NCI-H128 (cell line): ENCODE measurements around the gene TRAPPC10.

Source experiments
- DNase-seq: peaks from one replicate; lab custom pipeline; 2025; ENCODE audit not compliant: unreplicated experiment; lab: John Stamatoyannopoulos, UW

The TRAPPC10 gene

DNA sequence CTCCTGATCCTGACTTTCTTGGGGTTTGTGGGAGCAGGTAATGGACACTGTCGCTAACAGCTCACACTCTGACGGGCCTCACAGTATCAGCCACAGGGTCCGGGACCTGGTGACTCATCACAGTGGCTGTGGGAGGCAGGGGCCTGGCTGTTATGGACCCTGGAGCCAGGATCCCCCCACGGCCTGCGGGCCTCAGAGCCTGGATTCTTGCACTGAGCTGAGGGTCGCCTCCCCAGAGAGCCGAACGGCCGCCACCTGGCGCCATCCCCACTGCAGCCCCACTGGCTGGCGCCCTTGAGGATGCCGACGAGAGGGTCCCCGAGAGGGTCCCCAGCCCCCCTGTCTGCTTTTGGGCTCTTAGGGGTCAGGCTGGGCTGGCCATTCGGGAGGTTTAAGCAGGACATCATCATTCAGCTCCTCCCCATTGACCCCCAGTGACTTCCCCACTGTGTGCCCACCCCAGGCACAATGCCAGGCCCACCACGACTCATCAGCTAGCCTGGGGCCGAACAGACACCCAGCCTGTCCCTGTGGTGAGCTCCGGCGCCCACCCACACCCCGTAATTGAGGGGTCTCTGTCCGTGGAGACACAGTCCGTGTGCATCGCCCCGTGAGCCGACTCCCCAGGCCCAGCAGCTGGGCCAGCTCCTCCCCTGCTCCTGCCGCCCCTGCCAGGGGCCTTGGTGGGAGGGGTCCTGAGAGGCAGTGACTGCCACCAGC is 30.8 kb upstream of the TRAPPC10 start:
- DNase-seq: no peak

- DNase-seq: no peak
Measured at GRCh38 chr21:43981871-43982210, 30.3 kb upstream of the TRAPPC10 start.

DNA sequence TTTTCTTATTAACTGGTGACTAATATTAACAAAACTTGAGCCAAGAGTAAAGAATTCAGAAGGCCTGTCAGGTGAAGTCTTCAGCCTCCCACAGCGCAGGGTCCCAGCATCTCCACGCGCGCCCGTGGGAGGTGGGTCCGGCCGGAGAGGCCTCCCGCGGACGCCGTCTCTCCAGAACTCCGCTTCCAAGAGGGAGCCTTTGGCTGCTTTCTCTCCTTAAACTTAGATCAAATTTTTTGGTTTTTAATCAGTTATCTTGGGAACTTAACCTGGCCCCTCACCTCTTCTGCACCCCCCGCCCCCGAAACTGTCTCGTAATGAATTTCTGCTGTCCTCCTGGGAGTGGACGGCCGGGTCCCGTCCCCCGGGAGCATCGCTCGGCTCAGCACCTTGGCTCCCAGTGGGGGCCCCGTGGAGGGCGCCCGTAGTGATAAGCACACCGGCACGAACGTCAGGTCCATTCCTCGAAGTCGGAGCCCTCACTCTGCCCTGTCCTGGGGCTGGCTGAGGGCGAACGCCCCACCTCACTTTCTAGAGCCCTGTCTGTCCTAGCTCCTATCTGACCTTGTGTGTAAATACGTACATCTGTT is 29.5 kb upstream of the TRAPPC10 start:
- no peak for DNase-seq

GRCh38 chr21:43983390-43983789 is 28.7 kb upstream of the TRAPPC10 start:
- DNase-seq: no peak

- no peak for DNase-seq
Measured at GRCh38 chr21:43983860-43984420, 28.2 kb upstream of the TRAPPC10 start.

DNA sequence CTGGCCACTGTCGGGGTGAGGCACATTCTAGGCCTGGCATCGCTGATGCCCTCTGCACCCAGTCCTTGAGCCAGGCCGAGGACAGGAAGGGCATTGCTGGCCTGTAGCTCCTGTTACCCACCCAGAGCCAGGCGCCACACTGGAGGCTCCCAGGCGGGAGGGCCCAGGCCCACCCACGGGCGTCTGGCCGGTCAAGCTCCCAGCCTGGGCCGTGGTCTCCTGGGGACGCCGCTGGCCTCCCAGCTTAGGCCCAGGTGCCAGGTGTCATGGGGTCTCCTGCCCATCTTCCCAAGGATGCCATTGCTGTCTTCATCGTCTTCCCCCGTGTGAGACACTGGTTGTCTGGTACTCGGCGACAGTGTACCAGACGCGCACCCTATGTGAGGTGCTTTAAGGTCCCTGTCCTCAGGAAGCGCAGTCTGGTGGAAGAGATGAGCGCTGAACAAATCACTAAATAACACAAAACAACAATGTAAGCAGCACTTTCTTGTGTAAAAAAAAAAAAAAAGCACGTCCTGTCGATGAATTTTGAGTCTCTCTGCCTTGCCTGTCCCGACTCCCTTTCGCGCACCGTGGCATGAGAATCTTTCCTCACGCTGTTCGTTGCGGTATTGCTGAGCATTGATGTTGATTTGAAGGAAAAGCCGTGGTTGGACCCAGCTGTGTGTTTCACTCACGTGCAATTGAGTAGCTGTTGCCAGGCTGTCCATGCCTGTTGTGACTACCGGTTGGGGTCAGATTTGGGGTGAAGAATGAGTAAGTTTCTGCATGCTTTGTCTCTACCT is 27.0 kb upstream of the TRAPPC10 start:
- no peak for DNase-seq

- no peak for DNase-seq
Measured at GRCh38 chr21:43985690-43986251, 26.3 kb upstream of the TRAPPC10 start.

DNA sequence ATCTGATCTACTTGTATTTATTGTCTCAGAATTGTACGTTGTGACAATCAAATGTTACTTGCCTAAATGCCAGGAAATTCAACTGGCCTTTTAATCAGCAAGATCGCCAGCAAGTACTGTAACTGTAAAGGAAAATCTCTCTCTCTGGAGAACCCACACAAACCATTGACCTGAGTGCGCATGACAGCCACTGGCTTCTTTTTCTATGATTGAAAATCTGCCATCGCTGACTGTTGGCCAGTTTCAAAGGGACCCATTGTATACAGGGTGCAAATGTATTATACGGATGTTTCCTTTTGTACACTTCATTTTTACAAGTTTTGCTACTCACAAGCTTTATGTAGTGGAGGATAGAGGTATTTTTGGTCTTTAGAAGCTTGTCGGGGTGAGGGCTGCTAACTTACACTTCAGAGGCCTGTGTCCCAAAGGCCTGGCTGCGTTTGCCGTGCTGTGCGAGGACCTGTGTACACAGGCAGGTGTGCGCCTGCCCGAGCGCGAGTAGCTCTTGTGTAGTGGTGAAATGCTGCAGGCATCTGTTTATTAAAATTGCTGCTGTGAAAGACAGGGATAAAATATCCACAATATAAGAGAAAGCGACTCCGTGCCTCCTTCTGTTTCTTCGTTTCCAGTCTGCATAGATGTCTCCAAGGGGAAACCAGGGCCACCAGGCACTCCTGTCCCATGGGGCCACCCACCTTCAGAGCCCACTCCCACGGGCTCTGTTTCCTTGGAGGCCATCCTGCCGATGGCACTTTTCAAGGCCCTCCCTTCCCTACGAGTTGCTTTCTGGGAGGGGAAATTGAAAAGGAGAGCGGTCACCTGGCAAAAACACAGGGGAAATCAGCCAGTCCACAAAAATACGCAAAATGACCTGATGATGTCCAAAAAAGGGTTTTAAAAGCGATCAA is 25.3 kb upstream of the TRAPPC10 start:
- DNase-seq: no peak

GRCh38 chr21:43987509-43987908 is 24.6 kb upstream of the TRAPPC10 start:
- DNase-seq: no peak

- no peak for DNase-seq
Measured at GRCh38 chr21:43988016-43988415, 24.1 kb upstream of the TRAPPC10 start.

DNA sequence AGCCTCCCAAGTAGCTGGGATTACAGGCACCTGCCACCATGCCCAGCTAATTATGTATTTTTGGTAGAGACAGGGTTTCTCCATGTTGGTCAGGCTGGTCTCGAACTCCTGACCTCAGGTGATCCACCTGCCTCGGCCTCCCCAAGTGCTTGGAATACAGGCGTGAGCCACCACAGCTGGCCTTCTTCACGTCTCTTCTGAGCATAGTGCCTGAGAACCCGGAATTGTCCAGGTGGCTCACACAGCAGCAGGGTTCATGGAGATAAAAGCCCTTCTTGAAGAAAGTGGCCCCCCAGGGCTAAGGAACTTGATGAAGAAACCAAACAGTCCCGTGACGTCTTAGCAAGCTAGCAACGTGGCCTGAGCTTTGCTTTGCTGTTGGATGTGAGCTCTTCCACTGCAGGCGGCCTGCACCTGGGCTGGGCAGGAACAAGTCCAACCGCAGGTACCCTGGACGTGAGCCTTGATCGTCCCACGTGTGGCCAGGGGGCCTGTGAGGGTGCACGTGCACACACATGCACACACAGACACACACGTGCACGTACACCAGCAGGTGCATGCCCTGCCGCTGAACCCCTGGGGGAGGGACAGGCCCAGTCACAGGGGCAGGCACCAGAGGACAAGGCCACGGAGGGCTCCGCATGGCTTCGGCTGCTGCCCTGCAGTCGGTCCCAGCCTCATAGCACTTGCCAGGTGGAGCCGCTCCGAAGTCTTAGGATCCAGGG is 23.4 kb upstream of the TRAPPC10 start:
- no peak for DNase-seq

DNA sequence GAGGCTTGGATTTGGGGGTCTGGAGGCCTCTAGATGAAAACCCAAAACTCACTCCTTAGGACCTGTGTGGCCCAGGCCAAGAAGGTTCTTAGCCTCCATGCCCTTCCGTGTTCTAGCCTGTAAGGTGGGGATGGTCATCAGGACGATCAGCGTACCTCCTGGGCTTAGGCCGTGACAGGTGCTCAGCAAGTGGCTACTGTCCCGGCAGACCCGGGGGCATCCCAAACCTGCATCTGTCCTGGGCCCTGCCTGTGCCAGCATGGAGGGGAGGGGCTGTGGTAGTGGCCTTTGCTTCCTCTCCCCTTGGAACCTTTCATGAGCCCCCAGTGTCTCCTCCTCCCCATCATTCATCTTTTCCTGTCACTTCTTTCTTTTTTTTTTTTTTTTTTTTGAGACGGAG is 22.7 kb upstream of the TRAPPC10 start:
- DNase-seq: no peak

- no peak for DNase-seq
Measured at GRCh38 chr21:43991447-43991991, 20.6 kb upstream of the TRAPPC10 start.

DNA sequence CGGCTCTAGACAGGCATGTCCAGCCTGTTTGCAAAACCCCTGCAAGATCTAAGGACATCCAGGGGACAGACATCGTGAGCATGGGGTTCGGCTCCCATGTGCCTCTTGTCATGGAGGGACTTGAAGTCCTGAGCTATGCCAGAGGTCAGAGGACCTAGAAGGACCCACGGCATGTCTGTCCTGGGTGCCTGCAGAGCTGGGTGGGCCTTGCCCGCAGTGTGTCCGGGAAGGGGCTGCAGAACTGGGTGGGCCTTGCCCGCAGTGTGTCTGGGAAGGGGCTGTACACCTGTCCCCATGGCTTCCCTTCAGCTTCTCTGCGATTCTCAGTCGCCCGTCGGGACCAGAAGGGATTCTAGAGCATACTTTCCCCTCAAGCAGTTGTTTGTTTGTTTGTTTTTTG is 20.0 kb upstream of the TRAPPC10 start:
- no peak for DNase-seq

DNA sequence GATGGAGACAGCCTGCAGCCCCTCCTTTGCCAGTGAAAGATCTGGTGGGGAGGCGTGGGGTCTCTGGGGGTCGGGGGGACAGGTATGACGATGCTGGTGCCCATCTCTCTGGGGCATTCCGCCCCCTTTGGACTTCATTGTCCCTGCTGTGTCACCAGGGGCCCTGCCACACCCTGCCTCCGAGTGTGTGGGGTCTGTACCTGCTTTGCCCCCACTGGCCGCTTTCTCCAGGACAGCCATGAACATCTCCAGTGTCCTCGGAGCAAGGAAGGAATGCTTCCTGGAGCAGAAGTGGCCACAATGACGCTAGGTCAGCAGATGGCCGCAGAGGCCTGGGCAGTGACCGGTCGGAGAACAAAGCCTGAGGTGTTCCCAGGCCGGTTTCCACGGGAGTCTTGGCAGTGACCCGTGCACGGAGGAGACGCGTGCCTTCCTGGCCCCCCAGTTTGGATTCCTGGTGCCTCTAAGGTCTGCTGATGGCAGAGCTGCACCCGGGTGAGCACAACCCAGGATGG is 18.6 kb upstream of the TRAPPC10 start:
- DNase-seq: no peak

GRCh38 chr21:43994085-43994484 is 18.0 kb upstream of the TRAPPC10 start:
- no peak for DNase-seq

- DNase-seq: no peak
Measured at GRCh38 chr21:43994646-43995045, 17.5 kb upstream of the TRAPPC10 start.

- DNase-seq: no peak
Measured at GRCh38 chr21:43995521-43996105, 16.5 kb upstream of the TRAPPC10 start.
